Endothelial cell of umbilical vein (primary cell): ENCODE measurements around the gene MYO1E. TPM values are rescaled to one million over a fixed set of nuclear protein-coding genes. Genes with fewer than 3 reads are reported as not detected.
"Not testable (repeated sequence)": the region's sequence is repeated elsewhere in the genome, so short reads cannot be mapped to it uniquely, and the experiment has no call there.

ENCODE experiments used
- BruUV-seq: library from RNA; stranded (reverse); fragments of 400-500 nt; replicated peaks from 2 replicates; lab custom pipeline; 2021; lab: Mats Ljungman, UMichigan
- CTCF ChIA-PET: fragments of 300-600, 350-600 bp; sonication (Branson Sonifier 250); formaldehyde crosslinking; loops from one replicate; lab custom pipeline; 2021; ENCODE audit warnings: antibody characterized with exemption, inconsistent platforms; lab: Charles Lee
- POLR2A ChIA-PET: fragments of 300-600, 350-600 bp; sonication (Branson Sonifier 250); formaldehyde crosslinking; loops from one replicate; lab custom pipeline; 2021; ENCODE audit warnings: antibody characterized with exemption, inconsistent platforms; lab: Charles Lee
- DNase-seq: peaks from one replicate; pipeline ENCODE4 v3.0.0-alpha.2; 2011; ENCODE audit warnings: low read depth, low spot score
- FAIRE-seq: peaks from 2 replicates; lab custom pipeline; 2011; peaks lifted over from hg19 to GRCh38; lab: Jason Lieb, UNC
- H2AFZ ChIP-seq: 2 replicates; pipeline ENCODE4 v1.6.0; 2012; ENCODE audit warnings: low read depth, low read length, control low read depth, inconsistent platforms
- H3K27ac ChIP-seq: 2 replicates; pipeline ENCODE4 v1.5.1; 2011; ENCODE audit warnings: low read depth, mild to moderate bottlenecking, control low read depth, low read length, moderate library complexity; ENCODE audit not compliant: insufficient read depth
- H3K27me3 ChIP-seq, 2 experiments: 2 replicates each; pipeline versions ENCODE4 v1.6.0 to v1.6.1; 2011; ENCODE audit warnings: low read length in 2 of 2, mixed read lengths in 1 of 2; ENCODE audit not compliant: control insufficient read depth in 2 of 2, insufficient read depth in 2 of 2
- H3K36me3 ChIP-seq, 2 experiments: 2 replicates in 1 of 2; 3 replicates in 1 of 2; pipeline ENCODE4 v1.5.1; 2011; ENCODE audit warnings: low read length in 2 of 2, mild to moderate bottlenecking in 1 of 2, moderate library complexity in 1 of 2; ENCODE audit not compliant: control insufficient read depth in 2 of 2, insufficient read depth in 2 of 2; ENCODE audit errors: extremely low read depth in 1 of 2
- H3K4me1 ChIP-seq: 3 replicates; pipeline ENCODE4 v1.5.1; 2011; ENCODE audit warnings: mild to moderate bottlenecking, low read length; ENCODE audit not compliant: control insufficient read depth, insufficient read depth; ENCODE audit errors: extremely low read depth
- H3K4me2 ChIP-seq: 2 replicates; pipeline ENCODE4 v1.6.1; 2011; ENCODE audit warnings: low read length, control low read depth, mixed read lengths; ENCODE audit not compliant: insufficient read depth
- H3K4me3 ChIP-seq, 3 experiments: fragments of 200-600 bp in 1 of 3; sonication (generic), shearing (Covaris generic) in 1 of 3; replicated peaks in 1 of 3; 2 replicates each; pipeline ENCODE4 v1.5.1; 2011 to 2016; ENCODE audit warnings: control low read depth in 3 of 3, low read length in 3 of 3, mild to moderate bottlenecking in 2 of 3, inconsistent platforms in 1 of 3, low read depth in 1 of 3, moderate library complexity in 1 of 3; ENCODE audit not compliant: insufficient read depth in 1 of 3
- H3K79me2 ChIP-seq: 2 replicates; pipeline ENCODE4 v1.6.0; 2012; ENCODE audit warnings: low read length, inconsistent platforms; ENCODE audit not compliant: control insufficient read depth, insufficient read depth
- H3K9ac ChIP-seq: replicated peaks from 2 replicates; pipeline ENCODE3; 2011; ENCODE audit warnings: low read length, control low read depth; ENCODE audit not compliant: insufficient read depth; ENCODE audit errors: extremely low read depth
- H3K9me1 ChIP-seq: replicated peaks from 3 replicates; pipeline ENCODE4 v1.6.0; 2011; ENCODE audit warnings: mild to moderate bottlenecking, low read length; ENCODE audit not compliant: control insufficient read depth, insufficient read depth; ENCODE audit errors: extremely low read depth
- H3K9me3 ChIP-seq: replicated peaks from 2 replicates; pipeline ENCODE4 v1.5.1; 2012; ENCODE audit warnings: low read length, inconsistent platforms; ENCODE audit not compliant: control insufficient read depth, insufficient read depth
- H4K20me1 ChIP-seq: replicated peaks from 2 replicates; pipeline ENCODE3; 2011; ENCODE audit warnings: mild to moderate bottlenecking, low read length; ENCODE audit not compliant: control insufficient read depth, insufficient read depth; ENCODE audit errors: extremely low read depth
- CTCF ChIP-seq, 2 donors: IDR thresholded peaks; 1 replicate in 1 of 2; 2 replicates in 1 of 2; pipeline ENCODE4 v1.5.1; 2011; ENCODE audit warnings: low read length in 2 of 2, mild to moderate bottlenecking in 2 of 2, moderate library complexity in 2 of 2, control low read depth in 1 of 2, inconsistent platforms in 1 of 2, low read depth in 1 of 2; ENCODE audit not compliant: insufficient read depth in 1 of 2; ENCODE audit errors: extremely low read depth in 1 of 2
- EZH2 ChIP-seq: IDR thresholded peaks from 2 replicates; pipeline ENCODE4 v1.6.1; 2012; ENCODE audit warnings: borderline replicate concordance, low read depth, mild to moderate bottlenecking, moderate library complexity, low read length, inconsistent platforms; ENCODE audit not compliant: severe bottlenecking
- FOS ChIP-seq: IDR thresholded peaks from 2 replicates; pipeline ENCODE4 v1.6.1; 2011; ENCODE audit warnings: mild to moderate bottlenecking, low read length, moderate library complexity, borderline replicate concordance; ENCODE audit not compliant: insufficient read depth
- GATA2 ChIP-seq: IDR thresholded peaks from 2 replicates; pipeline ENCODE4 v1.7.0; 2011; ENCODE audit warnings: low read depth, mild to moderate bottlenecking, moderate library complexity, mixed read lengths, low read length; ENCODE audit not compliant: insufficient read length, insufficient read depth
- JUN ChIP-seq: IDR thresholded peaks from 2 replicates; pipeline ENCODE4 v1.6.1; 2011; ENCODE audit warnings: borderline replicate concordance, low read depth; ENCODE audit not compliant: insufficient read length, insufficient read depth
- MAX ChIP-seq: IDR thresholded peaks from 2 replicates; pipeline ENCODE4 v1.6.1; 2011; ENCODE audit not compliant: insufficient read depth, insufficient read length
- MYC ChIP-seq: IDR thresholded peaks from one replicate; pipeline ENCODE4 v1.6.1; 2011; ENCODE audit warnings: mild to moderate bottlenecking, low read depth, low read length
- POLR2A ChIP-seq: IDR thresholded peaks from 2 replicates; pipeline ENCODE4 v1.6.1; 2012; ENCODE audit warnings: low read depth, mild to moderate bottlenecking, control low read depth, low read length
- POLR2AphosphoS5 ChIP-seq: IDR thresholded peaks from 2 replicates; pipeline ENCODE4 v1.6.1; 2012; ENCODE audit warnings: low read depth, mild to moderate bottlenecking, control low read depth, low read length, moderate library complexity; ENCODE audit not compliant: insufficient read depth
- dilution Hi-C: fragments of 300-500 bp; cut with MboI; formaldehyde crosslinking; loops from one replicate; pipeline ENCODE4 v1.15.0; 2019; ENCODE audit warnings: low sequenced_read_pairs; ENCODE audit not compliant: extremely low pct_ligation_motif_present
- intact Hi-C: fragments of 100-400 bp; cut with micrococcal nuclease; formaldehyde crosslinking; loops from one replicate; pipeline ENCODE4 v1.10.0; 2022
- polyA plus RNA-seq, 4 experiments: library from polyadenylated mRNA; depleted of rRNA in 3 of 4; stranded (reverse) in 3 of 4; unstranded in 1 of 4; fragments of >200 nt; gene quantifications; 2 replicates each; pipeline versions ENCODE4 v1.2.1 to v1.2.3, GENCODE V29; 2011 to 2012; ENCODE audit warnings: missing spikeins in 1 of 4
- total RNA-seq: library from RNA; stranded (reverse); gene quantifications from 2 replicates; pipeline ENCODE4 v1.2.3, GENCODE V29; 2021

Gene MYO1E
- total and polyA plus RNA-seq, 2 donors (not counting 3 experiments of a cell fraction or from before 2014, with no cell fraction given): 31.6 to 218 TPM

GRCh38 chr15:59131456-59131855 is 241.2 kb downstream of the MYO1E start:
- Histone ChIP-seq H3K9me3 (no peaks in the 10 kb centered on the region), H3K79me2 (peaks cover 35% of the 10 kb centered on the region), H3K4me2 (no peak overlapping the region), H3K27me3 (no peaks in the 10 kb centered on the region), H3K4me1 (no peaks in the 10 kb centered on the region), H3K9ac (no peak overlapping the region), H3K9me1 (no peaks in the 10 kb centered on the region), H3K4me3 (no peak overlapping the region), H2AFZ (no peak overlapping the region), H4K20me1 (no peaks in the 10 kb centered on the region), H3K36me3 (peaks cover 12 to 13% of the 10 kb centered on the region in 2 experiments), H3K27ac (no peak overlapping the region)
- TF ChIP-seq GATA2 (no peak), POLR2A (no peak), JUN (no peak), MYC (no peak), CTCF (IDR thresholded peaks at IDR 0.05; ENCODE audit: extremely low read depth in 1 of 2, insufficient read depth in 1 of 2, low read depth in 1 of 2, low read length in 2 of 2) (no peak), FOS (no peak), EZH2 (no peak), MAX (no peak), POLR2AphosphoS5 (no peak)
- FAIRE-seq: no peak
- dilution Hi-C loops: no loop called here
- ChIA-PET CTCF (interaction anchor here (1.3 kb wide), 1 partner anchor 151 kb away, joined by 5 read pairs; no protein-coding TSS in a partner anchor), POLR2A (no interaction called here)
- no peak for DNase-seq
- BruUV-seq: no TSS peak
- intact Hi-C loops: no loop called here

DNA sequence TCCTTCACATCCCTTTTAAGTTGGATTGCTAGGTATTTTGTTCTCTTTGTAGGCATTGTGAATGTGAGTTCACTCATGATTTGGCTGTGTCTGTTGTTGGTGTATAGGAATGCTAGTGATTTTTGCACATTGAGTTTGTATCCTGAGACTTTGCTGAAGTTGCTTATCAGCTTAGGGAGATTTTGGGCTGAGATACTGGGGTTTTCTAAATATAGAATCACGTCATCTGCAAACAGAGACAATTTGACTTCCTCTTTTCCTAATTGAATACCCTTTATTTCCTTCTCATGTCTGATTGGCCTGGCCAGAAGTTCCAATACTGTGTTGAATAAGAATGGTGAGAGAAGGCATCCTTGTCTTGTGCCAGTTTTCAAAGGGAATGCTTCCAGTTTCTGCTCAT is 245.4 kb downstream of the MYO1E start:
- BruUV-seq, dilution Hi-C loops, H2AFZ ChIP-seq, intact Hi-C loops, CTCF ChIA-PET, H3K9me3 ChIP-seq, DNase-seq, H3K4me2 ChIP-seq, H3K27me3 ChIP-seq, FAIRE-seq, H3K4me3 ChIP-seq, H3K9me1 ChIP-seq, H3K9ac ChIP-seq, H3K27ac ChIP-seq, POLR2A ChIA-PET, H3K4me1 ChIP-seq, H4K20me1 ChIP-seq: not testable (repeated sequence)
- Histone ChIP-seq H3K36me3 (peaks cover 0 to 11% of the 10 kb centered on the region in 2 experiments), H3K79me2 (peaks cover 45% of the 10 kb centered on the region)

DNA sequence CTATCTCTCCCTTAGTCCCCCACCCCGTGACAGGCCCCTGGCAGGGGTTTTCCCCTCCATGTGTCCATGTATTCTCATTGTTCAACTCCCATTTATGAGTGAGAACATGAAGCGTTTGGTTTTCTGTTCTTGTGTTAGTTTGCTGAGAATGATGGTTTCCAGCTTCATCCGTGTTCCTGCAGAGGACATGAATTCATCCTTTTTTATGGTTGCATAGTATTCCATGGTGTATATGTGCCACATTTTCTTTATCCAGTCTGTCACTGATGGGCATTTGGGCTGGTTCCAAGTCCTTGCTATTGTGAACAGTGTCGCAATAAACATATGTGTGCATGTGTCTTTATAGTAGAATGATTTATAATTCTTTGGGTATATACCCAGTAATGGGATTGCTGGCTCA is 247.0 kb downstream of the MYO1E start:
- H3K27me3 ChIP-seq, FAIRE-seq, H4K20me1 ChIP-seq, DNase-seq, H3K4me2 ChIP-seq, H3K4me1 ChIP-seq, POLR2A ChIA-PET, H3K27ac ChIP-seq, H3K9me3 ChIP-seq, H3K4me3 ChIP-seq, BruUV-seq, H3K9me1 ChIP-seq, H3K9ac ChIP-seq, H2AFZ ChIP-seq, dilution Hi-C loops, intact Hi-C loops, CTCF ChIA-PET: not testable (repeated sequence)
- Histone ChIP-seq H3K36me3 (peaks cover 0 to 11% of the 10 kb centered on the region in 2 experiments), H3K79me2 (peaks cover 41% of the 10 kb centered on the region)
